H9 (cell line): Measurements from ENCODE around the gene CTH. TPM values are rescaled to one million over a fixed set of nuclear protein-coding genes. Genes with fewer than 3 reads are reported as not detected.

ENCODE experiments used
- DNase-seq: peaks from one replicate; pipeline ENCODE4 v3.0.0-alpha.2; 2017
- H2AFZ ChIP-seq: one replicate; pipeline ENCODE4 v1.6.1; 2013; ENCODE audit warnings: mild to moderate bottlenecking, low read length, control low read depth, moderate library complexity
- H2AK5ac ChIP-seq: 2 replicates; pipeline ENCODE4 v1.6.1; 2013; ENCODE audit warnings: low read length, control low read depth, mixed read lengths; ENCODE audit not compliant: insufficient read length
- H2BK120ac ChIP-seq: one replicate; pipeline ENCODE4 v1.6.1; 2013; ENCODE audit warnings: low read depth, mild to moderate bottlenecking, low read length, control low read depth, inconsistent platforms; ENCODE audit not compliant: poor library complexity, severe bottlenecking
- H2BK12ac ChIP-seq: 2 replicates; pipeline ENCODE4 v1.6.1; 2013; ENCODE audit warnings: low read length, control low read depth, mixed read lengths, low read depth; ENCODE audit not compliant: insufficient read length
- H2BK15ac ChIP-seq: 2 replicates; pipeline ENCODE4 v1.6.1; 2013; ENCODE audit warnings: low read depth, low read length, control low read depth
- H2BK20ac ChIP-seq: one replicate; pipeline ENCODE4 v1.6.1; 2013; ENCODE audit warnings: low read depth, mild to moderate bottlenecking, low read length, control low read depth, inconsistent platforms; ENCODE audit not compliant: poor library complexity, severe bottlenecking
- H2BK5ac ChIP-seq: 2 replicates; pipeline ENCODE4 v1.6.1; 2013; ENCODE audit warnings: low read length, control low read depth, mixed read lengths; ENCODE audit not compliant: insufficient read length
- H3K14ac ChIP-seq: 2 replicates; pipeline ENCODE4 v1.6.1; 2013; ENCODE audit warnings: low read length, control low read depth; ENCODE audit not compliant: insufficient read depth
- H3K18ac ChIP-seq: 2 replicates; pipeline ENCODE4 v1.6.1; 2013; ENCODE audit warnings: low read depth, mild to moderate bottlenecking, mixed read lengths, low read length, control low read depth; ENCODE audit not compliant: insufficient read length
- H3K23ac ChIP-seq: 2 replicates; pipeline ENCODE4 v1.6.1; 2013; ENCODE audit warnings: low read length, control low read depth, mixed read lengths, low read depth; ENCODE audit not compliant: insufficient read length
- H3K23me2 ChIP-seq: 2 replicates; pipeline ENCODE4 v1.6.1; 2013; ENCODE audit warnings: low read depth, mild to moderate bottlenecking, mixed read lengths, low read length, control low read depth; ENCODE audit not compliant: insufficient read length, poor library complexity, severe bottlenecking
- H3K27ac ChIP-seq: 2 replicates; pipeline ENCODE4 v1.5.1; 2013; ENCODE audit warnings: low read length, control low read depth, mixed read lengths, low read depth; ENCODE audit not compliant: insufficient read length
- H3K27me3 ChIP-seq: 2 replicates; pipeline ENCODE4 v1.6.1; 2013; ENCODE audit warnings: low read length, control low read depth, inconsistent platforms; ENCODE audit not compliant: insufficient read depth
- H3K4ac ChIP-seq: 2 replicates; pipeline ENCODE4 v1.6.1; 2013; ENCODE audit warnings: low read depth, mild to moderate bottlenecking, control low read depth, inconsistent platforms, low read length, moderate library complexity
- H3K4me1 ChIP-seq: 2 replicates; pipeline ENCODE4 v1.6.1; 2013; ENCODE audit warnings: low read length, control low read depth, inconsistent platforms; ENCODE audit not compliant: insufficient read depth
- H3K4me2 ChIP-seq: 2 replicates; pipeline ENCODE4 v1.6.1; 2013; ENCODE audit warnings: low read length, control low read depth, mixed read lengths; ENCODE audit not compliant: insufficient read length, insufficient read depth
- H3K56ac ChIP-seq: 2 replicates; pipeline ENCODE4 v1.6.1; 2013; ENCODE audit warnings: low read depth, mild to moderate bottlenecking, mixed read lengths, low read length, control low read depth; ENCODE audit not compliant: insufficient read length
- H3K79me1 ChIP-seq: 2 replicates; pipeline ENCODE4 v1.6.1; 2013; ENCODE audit warnings: low read depth, mild to moderate bottlenecking, moderate library complexity, low read length, control low read depth, inconsistent platforms; ENCODE audit not compliant: insufficient read depth, poor library complexity, severe bottlenecking
- H3K79me2 ChIP-seq: 2 replicates; pipeline ENCODE4 v1.6.1; 2013; ENCODE audit warnings: low read length, control low read depth, inconsistent platforms; ENCODE audit not compliant: insufficient read depth
- H3K9ac ChIP-seq: 2 replicates; pipeline ENCODE4 v1.6.1; 2013; ENCODE audit warnings: low read length, control low read depth, mixed read lengths; ENCODE audit not compliant: insufficient read length; ENCODE audit errors: extremely low read depth
- H3K9me3 ChIP-seq: one replicate; pipeline ENCODE4 v1.6.1; 2013; ENCODE audit warnings: low read depth, low read length, inconsistent platforms; ENCODE audit not compliant: control insufficient read depth
- H3T11ph ChIP-seq: one replicate; pipeline ENCODE4 v1.6.1; 2013; ENCODE audit warnings: mild to moderate bottlenecking, low read length, control low read depth, inconsistent platforms
- H4K20me1 ChIP-seq: one replicate; pipeline ENCODE4 v1.6.1; 2013; ENCODE audit not compliant: control insufficient read depth, insufficient read length, insufficient read depth
- H4K5ac ChIP-seq: 2 replicates; pipeline ENCODE4 v1.6.1; 2013; ENCODE audit warnings: low read depth, mild to moderate bottlenecking, mixed read lengths, low read length, control low read depth; ENCODE audit not compliant: insufficient read length
- H4K8ac ChIP-seq: replicated peaks from 2 replicates; pipeline ENCODE4 v1.6.1; 2013; ENCODE audit warnings: low read length, control low read depth, mixed read lengths, low read depth; ENCODE audit not compliant: insufficient read length
- H4K91ac ChIP-seq: 2 replicates; pipeline ENCODE4 v1.6.1; 2013; ENCODE audit warnings: low read depth, mild to moderate bottlenecking, moderate library complexity, mixed read lengths, low read length, control low read depth; ENCODE audit not compliant: insufficient read length
- H3K27ac Mint-ChIP-seq, 3 experiments: 2 replicates in 2 of 3; 3 replicates in 1 of 3; pipeline ENCODE4 v1.8.0; 2020 to 2021; ENCODE audit warnings: mixed read lengths in 3 of 3, mild to moderate bottlenecking in 1 of 3, moderate library complexity in 1 of 3
- H3K27me3 Mint-ChIP-seq: 2 replicates; pipeline ENCODE4 v1.8.0; 2021; ENCODE audit warnings: low read depth, mild to moderate bottlenecking, moderate library complexity, mixed read lengths
- H3K36me3 Mint-ChIP-seq, 3 experiments: 2 replicates in 2 of 3; 3 replicates in 1 of 3; pipeline ENCODE4 v1.8.0; 2020 to 2021; ENCODE audit warnings: low read depth in 3 of 3, mixed read lengths in 3 of 3; ENCODE audit not compliant: insufficient read depth in 1 of 3
- H3K4me1 Mint-ChIP-seq, 2 experiments: 2 replicates each; pipeline ENCODE4 v1.8.0; 2020; ENCODE audit warnings: mixed read lengths in 2 of 2
- H3K4me3 Mint-ChIP-seq, 2 experiments: 2 replicates in 1 of 2; 3 replicates in 1 of 2; pipeline ENCODE4 v1.8.0; 2020 to 2021; ENCODE audit warnings: mild to moderate bottlenecking in 2 of 2, mixed read lengths in 2 of 2, moderate library complexity in 1 of 2
- H3K9me3 Mint-ChIP-seq, 2 experiments: 2 replicates in 1 of 2; 3 replicates in 1 of 2; pipeline ENCODE4 v1.8.0; 2020; ENCODE audit warnings: mild to moderate bottlenecking in 2 of 2, mixed read lengths in 2 of 2, moderate library complexity in 1 of 2
- WGBS: extraction: QIAGEN DNeasy Blood & Tissue Kit; methylation state at CpG from one replicate; pipeline ENCODE4 v1.1.7; 2013; ENCODE audit warnings: missing lambda C conversion rate, low lambda C conversion rate, mixed read lengths; ENCODE audit not compliant: insufficient read length; ENCODE audit errors: extremely low coverage; 5-methylcytosine and 5-hydroxymethylcytosine counted together
- total RNA-seq: library from RNA; stranded (reverse); gene quantifications from 2 replicates; pipeline ENCODE4 v1.2.1, GENCODE V29; 2021
- TF ChIP-seq, protein P1 (sequence below): fragments of 200-600 bp; sonication (generic); conservative IDR thresholded peaks from 3 replicates; pipeline ENCODE4 v1.8.0; 2021; ENCODE audit warnings: antibody characterized with exemption, mild to moderate bottlenecking

The CTH gene
- total RNA-seq, 1 experiment from 2014 or later, result 15.5 TPM

DNA sequence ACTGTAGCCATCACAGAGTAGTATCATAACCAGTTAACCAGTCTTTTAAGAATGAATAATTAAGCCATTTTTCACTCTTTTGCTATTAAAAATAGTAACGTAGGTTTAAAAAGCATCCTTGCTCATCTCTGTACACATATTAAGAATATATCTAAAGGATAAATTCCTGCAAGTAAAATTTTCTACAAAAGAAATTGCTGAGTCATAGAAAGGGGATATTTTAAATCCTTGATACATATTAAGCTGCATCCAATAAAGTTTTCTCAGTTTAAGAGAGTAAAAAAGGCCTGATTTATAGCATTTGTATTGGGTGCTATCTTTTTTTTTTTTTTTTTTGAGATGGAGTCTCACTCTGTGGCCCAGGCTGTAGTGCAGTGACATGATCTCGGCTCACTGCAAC is 1.9 kb upstream of the CTH start:
- TF ChIP-seq, protein P1, sequence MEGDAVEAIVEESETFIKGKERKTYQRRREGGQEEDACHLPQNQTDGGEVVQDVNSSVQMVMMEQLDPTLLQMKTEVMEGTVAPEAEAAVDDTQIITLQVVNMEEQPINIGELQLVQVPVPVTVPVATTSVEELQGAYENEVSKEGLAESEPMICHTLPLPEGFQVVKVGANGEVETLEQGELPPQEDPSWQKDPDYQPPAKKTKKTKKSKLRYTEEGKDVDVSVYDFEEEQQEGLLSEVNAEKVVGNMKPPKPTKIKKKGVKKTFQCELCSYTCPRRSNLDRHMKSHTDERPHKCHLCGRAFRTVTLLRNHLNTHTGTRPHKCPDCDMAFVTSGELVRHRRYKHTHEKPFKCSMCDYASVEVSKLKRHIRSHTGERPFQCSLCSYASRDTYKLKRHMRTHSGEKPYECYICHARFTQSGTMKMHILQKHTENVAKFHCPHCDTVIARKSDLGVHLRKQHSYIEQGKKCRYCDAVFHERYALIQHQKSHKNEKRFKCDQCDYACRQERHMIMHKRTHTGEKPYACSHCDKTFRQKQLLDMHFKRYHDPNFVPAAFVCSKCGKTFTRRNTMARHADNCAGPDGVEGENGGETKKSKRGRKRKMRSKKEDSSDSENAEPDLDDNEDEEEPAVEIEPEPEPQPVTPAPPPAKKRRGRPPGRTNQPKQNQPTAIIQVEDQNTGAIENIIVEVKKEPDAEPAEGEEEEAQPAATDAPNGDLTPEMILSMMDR, result no peak
- Histone ChIP-seq H3K9me3 (no peaks in the 10 kb centered on the region), H4K20me1 (no peaks in the 10 kb centered on the region), H3K79me2 (peaks cover 3% of the 10 kb centered on the region; the same call in 1 of the 2 replicates), H2BK12ac (no peak overlapping the region), H2BK20ac (no peak overlapping the region), H3K9ac (no peak overlapping the region), H2AFZ (no peak overlapping the region), H3T11ph (no peak overlapping the region), H3K79me1 (no peaks in the 10 kb centered on the region), H3K23me2 (peaks cover 6% of the 10 kb centered on the region), H3K4me1 (no peaks in the 10 kb centered on the region), H3K14ac (no peak overlapping the region), H4K91ac (no peak overlapping the region), H4K5ac (no peak overlapping the region), H3K56ac (no peak overlapping the region), H3K27me3 (no peaks in the 10 kb centered on the region), H3K4me2 (no peak overlapping the region), H4K8ac (no peak overlapping the region), H3K18ac (no peak overlapping the region), H2BK15ac (no peak overlapping the region), H3K27ac (no peak overlapping the region), H2BK5ac (no peak overlapping the region), H2AK5ac (no peak overlapping the region), H3K4ac (no peak overlapping the region), H3K23ac (no peak overlapping the region), H2BK120ac (no peak overlapping the region)
- no peak overlapping the region for H3K4me3 Mint-ChIP-seq
- peaks cover 13 to 19% of the 10 kb centered on the region in 2 experiments for H3K4me1 Mint-ChIP-seq
- no peak for DNase-seq
- no peaks in the 10 kb centered on the region for H3K27me3 Mint-ChIP-seq
- no CpG with 5 or more reads among the region's 2 CpGs for WGBS
- no peaks in the 10 kb centered on the region for H3K9me3 Mint-ChIP-seq
- H3K36me3 Mint-ChIP-seq, result peaks cover 0 to 5% (median 4%) of the 10 kb centered on the region in 3 experiments; a peak in 4 of 7 replicates
- H3K27ac Mint-ChIP-seq, result no peak overlapping the region
